SK-N-SH treated with all-trans-retinoic acid at 6 μM for 48 hours (cell line): ENCODE data around the gene ERCC4.

ENCODE experiments used
- CSDC2 ChIP-seq: fragments of 250-450 bp; sonication (Bioruptor Pico); IDR thresholded peaks from 2 replicates; pipeline ENCODE4 v1.5.0; 2020; ENCODE audit warnings: mild to moderate bottlenecking, moderate library complexity
- OSR1 ChIP-seq: fragments of 250-450 bp; sonication (Bioruptor Pico); IDR thresholded peaks from 2 replicates; pipeline ENCODE4 v1.8.0; 2022; ENCODE audit warnings: moderate library complexity, mild to moderate bottlenecking, inconsistent platforms
- RARB ChIP-seq: fragments of 250-450 bp; sonication (Bioruptor Pico); IDR thresholded peaks from 2 replicates; pipeline ENCODE4 v1.8.0; 2021; ENCODE audit warnings: mild to moderate bottlenecking, moderate library complexity
- TOX ChIP-seq: fragments of 250-450 bp; sonication (Bioruptor Pico); IDR thresholded peaks from 2 replicates; pipeline ENCODE4 v1.8.0; 2021; ENCODE audit warnings: mild to moderate bottlenecking, moderate library complexity, borderline replicate concordance
- ZFP3 ChIP-seq: fragments of 250-450 bp; sonication (Bioruptor Pico); IDR thresholded peaks from 2 replicates; pipeline ENCODE4 v1.5.0; 2020; ENCODE audit warnings: mild to moderate bottlenecking, moderate library complexity
- ZFP30 ChIP-seq: fragments of 450-650 bp; formaldehyde crosslinking; IDR thresholded peaks from 2 replicates; pipeline ENCODE4 v1.5.0; 2022; ENCODE audit warnings: mild to moderate bottlenecking, moderate library complexity
- ZNF565 ChIP-seq: fragments of 450-650 bp; formaldehyde crosslinking; conservative IDR thresholded peaks from 2 replicates; pipeline ENCODE4 v1.5.0; 2020; ENCODE audit warnings: low read depth, mild to moderate bottlenecking, moderate library complexity
- ZNF70 ChIP-seq: fragments of 450-650 bp; formaldehyde crosslinking; IDR thresholded peaks from 2 replicates; pipeline ENCODE4 v1.5.0; 2020; ENCODE audit warnings: mild to moderate bottlenecking, moderate library complexity
- ZNF8 ChIP-seq: fragments of 450-650 bp; formaldehyde crosslinking; IDR thresholded peaks from 2 replicates; pipeline ENCODE4 v1.5.0; 2020; ENCODE audit warnings: mild to moderate bottlenecking, moderate library complexity
- TF ChIP-seq, protein P1 (sequence below): fragments of 250-450 bp; sonication (Bioruptor Pico); IDR thresholded peaks from 2 replicates; pipeline ENCODE4 v1.8.0; 2020; ENCODE audit warnings: mild to moderate bottlenecking, moderate library complexity, borderline replicate concordance
- TF ChIP-seq, protein P2 (sequence below): fragments of 250-450 bp; sonication (Bioruptor Pico); IDR thresholded peaks from 2 replicates; pipeline ENCODE4 v1.8.0; 2021; ENCODE audit warnings: low read depth, mild to moderate bottlenecking, moderate library complexity, borderline replicate concordance

DNA sequence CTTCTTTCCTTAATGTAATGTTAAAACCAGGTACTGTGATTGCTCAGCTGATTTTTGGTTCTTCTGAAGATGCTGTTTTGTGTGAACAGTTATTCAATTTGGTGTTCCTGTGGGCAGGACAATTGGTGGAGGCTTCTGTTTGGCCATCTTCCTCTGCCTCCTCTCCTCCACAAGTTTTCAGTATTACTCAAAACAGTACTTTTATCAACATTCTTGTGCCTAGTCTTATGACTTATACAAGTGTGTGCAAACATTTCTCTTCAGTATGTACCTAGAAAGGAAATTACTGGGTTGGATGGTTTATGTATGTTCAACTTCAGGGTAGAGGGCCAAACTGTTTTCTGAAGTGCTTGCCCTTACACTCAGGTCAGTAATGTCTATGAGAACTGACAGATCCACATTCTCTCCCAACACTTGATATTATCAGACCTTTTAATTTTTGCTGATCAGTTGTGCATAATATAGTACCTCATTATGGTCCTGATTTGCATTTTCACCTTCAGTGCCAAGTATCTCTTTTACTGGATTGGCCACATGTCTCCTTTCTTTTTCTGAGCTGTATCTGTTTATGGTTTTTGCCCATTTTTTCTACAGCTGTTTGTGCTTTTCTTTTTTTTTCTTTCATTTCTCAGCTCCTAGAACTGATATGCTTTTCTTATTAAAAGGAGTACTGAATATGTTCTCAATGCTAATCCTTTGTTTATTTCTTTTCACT is 50.9 kb downstream of the ERCC4 start:
- TF ChIP-seq ZFP30 (CRISPR knock-in tag) (no peak), OSR1 (no peak), ZNF70 (no peak), ZNF565 (no peak), TOX (CRISPR knock-in tag) (no peak), ZNF8 (CRISPR knock-in tag) (no peak), CSDC2 (CRISPR knock-in tag) (no peak), ZFP3 (no peak), RARB (no peak)
- TF ChIP-seq, protein P1, sequence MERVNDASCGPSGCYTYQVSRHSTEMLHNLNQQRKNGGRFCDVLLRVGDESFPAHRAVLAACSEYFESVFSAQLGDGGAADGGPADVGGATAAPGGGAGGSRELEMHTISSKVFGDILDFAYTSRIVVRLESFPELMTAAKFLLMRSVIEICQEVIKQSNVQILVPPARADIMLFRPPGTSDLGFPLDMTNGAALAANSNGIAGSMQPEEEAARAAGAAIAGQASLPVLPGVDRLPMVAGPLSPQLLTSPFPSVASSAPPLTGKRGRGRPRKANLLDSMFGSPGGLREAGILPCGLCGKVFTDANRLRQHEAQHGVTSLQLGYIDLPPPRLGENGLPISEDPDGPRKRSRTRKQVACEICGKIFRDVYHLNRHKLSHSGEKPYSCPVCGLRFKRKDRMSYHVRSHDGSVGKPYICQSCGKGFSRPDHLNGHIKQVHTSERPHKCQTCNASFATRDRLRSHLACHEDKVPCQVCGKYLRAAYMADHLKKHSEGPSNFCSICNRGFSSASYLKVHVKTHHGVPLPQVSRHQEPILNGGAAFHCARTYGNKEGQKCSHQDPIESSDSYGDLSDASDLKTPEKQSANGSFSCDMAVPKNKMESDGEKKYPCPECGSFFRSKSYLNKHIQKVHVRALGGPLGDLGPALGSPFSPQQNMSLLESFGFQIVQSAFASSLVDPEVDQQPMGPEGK, result no peak
- TF ChIP-seq, protein P2, sequence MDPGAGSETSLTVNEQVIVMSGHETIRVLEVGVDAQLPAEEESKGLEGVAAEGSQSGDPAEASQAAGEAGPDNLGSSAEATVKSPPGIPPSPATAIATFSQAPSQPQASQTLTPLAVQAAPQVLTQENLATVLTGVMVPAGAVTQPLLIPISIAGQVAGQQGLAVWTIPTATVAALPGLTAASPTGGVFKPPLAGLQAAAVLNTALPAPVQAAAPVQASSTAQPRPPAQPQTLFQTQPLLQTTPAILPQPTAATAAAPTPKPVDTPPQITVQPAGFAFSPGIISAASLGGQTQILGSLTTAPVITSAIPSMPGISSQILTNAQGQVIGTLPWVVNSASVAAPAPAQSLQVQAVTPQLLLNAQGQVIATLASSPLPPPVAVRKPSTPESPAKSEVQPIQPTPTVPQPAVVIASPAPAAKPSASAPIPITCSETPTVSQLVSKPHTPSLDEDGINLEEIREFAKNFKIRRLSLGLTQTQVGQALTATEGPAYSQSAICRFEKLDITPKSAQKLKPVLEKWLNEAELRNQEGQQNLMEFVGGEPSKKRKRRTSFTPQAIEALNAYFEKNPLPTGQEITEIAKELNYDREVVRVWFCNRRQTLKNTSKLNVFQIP (CRISPR knock-in tag), result no peak
